Measurements from ENCODE around the gene GSX1. TPM values are rescaled to one million over a fixed set of nuclear protein-coding genes. Genes with fewer than 3 reads are reported as not detected.

GSX1 gene
- total and polyA plus RNA-seq, 2 of the 4 experiments (the other 2 are of a cell fraction) = not detected

DNA sequence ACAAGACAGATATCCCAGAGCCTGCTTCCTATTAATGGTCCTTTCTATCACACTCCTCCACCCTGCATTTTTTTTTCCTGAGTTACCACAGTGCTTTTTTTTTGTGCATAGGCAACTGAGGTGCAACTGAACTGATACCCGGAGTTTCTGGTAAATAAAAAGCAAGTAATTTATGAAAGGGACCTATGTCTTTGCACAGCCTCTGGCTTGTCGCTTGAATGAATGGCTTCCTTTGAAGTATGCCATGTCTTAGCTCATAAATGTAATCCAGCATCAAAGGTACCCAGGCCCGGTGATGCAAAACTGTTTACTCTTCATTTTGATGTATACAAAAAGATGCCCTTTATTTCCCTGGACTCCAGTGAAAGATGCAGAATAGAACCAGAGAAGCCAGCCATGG lies 31.8 kb downstream of the GSX1 start:
- ChIA-PET POLR2A (ENCODE audit: unreplicated experiment) (interaction anchor here (0.6 kb wide), 1 partner anchor 35 kb away, joined by 5 read pairs; no protein-coding TSS in a partner anchor), CTCF (interaction anchor here (1.2 kb wide), 1 partner anchor 462 kb away, joined by 3 read pairs; no protein-coding TSS in a partner anchor)
- ATAC-seq (ENCODE audit: low read depth) = no peak
- no peak overlapping the region for H3K56ac ChIP-seq (ENCODE audit: extremely low read depth, insufficient read depth, low read length)
- H4K20me1 ChIP-seq (ENCODE audit: insufficient read depth, low read length) = no peaks in the 10 kb centered on the region
- H2BK5ac ChIP-seq (ENCODE audit: low read depth, low read length, poor library complexity, severe bottlenecking) = no peak overlapping the region
- no peak overlapping the region for H3K4me3 ChIP-seq (ENCODE audit: insufficient read depth, low read depth, low read length)
- no peaks in the 10 kb centered on the region for H3K4me1 ChIP-seq (ENCODE audit: control insufficient read depth, insufficient read depth, low read length)
- no peak overlapping the region for H4K5ac ChIP-seq (ENCODE audit: low read depth, low read length)
- 0% methylated on average over 2 of the region's 3 CpGs; no CpG with 5 or more reads in 1 of the 2 experiments for WGBS, 2 experiments (ENCODE audit: extremely low coverage in 2 of 2, insufficient read length in 1 of 2)
- no peaks in the 10 kb centered on the region for H3K9me3 ChIP-seq (ENCODE audit: control insufficient read depth, insufficient read depth, low read length)
- H3K27ac ChIP-seq (ENCODE audit: insufficient read depth, low read length) = no peak overlapping the region
- no peak overlapping the region for H3K14ac ChIP-seq (replicated peaks; ENCODE audit: low read depth, low read length)
- H2AK9ac ChIP-seq (replicated peaks; ENCODE audit: low read depth, low read length, poor library complexity) = no peak overlapping the region
- H3K23ac ChIP-seq (ENCODE audit: low read depth, low read length) = no peak overlapping the region
- dilution Hi-C loops (cut with HindIII; ENCODE audit: low sequenced_read_pairs, unreplicated experiment) = no loop called here
- no peak overlapping the region for H2BK20ac ChIP-seq (ENCODE audit: low read depth, low read length)
- no peak overlapping the region for H2BK15ac ChIP-seq (ENCODE audit: low read depth, low read length)
- intact Hi-C loops (cut with micrococcal nuclease) = loop anchor here (10.0 kb wide), 1 partner anchor 839 kb away; no protein-coding TSS in a partner anchor
- no peak overlapping the region for H2BK120ac ChIP-seq (ENCODE audit: low read depth, low read length)
- in situ Hi-C loops (cut with MboI; ENCODE audit: low sequenced_read_pairs) = no loop called here
- TF ChIP-seq, protein P1, sequence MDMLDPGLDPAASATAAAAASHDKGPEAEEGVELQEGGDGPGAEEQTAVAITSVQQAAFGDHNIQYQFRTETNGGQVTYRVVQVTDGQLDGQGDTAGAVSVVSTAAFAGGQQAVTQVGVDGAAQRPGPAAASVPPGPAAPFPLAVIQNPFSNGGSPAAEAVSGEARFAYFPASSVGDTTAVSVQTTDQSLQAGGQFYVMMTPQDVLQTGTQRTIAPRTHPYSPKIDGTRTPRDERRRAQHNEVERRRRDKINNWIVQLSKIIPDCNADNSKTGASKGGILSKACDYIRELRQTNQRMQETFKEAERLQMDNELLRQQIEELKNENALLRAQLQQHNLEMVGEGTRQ (IDR thresholded peaks at IDR 0.05; ENCODE audit: low read depth, low read length) = no peak
- TF ChIP-seq SMC3 (IDR thresholded peaks at IDR 0.05; ENCODE audit: low read depth, low read length) = no peak
- H3K4ac ChIP-seq (ENCODE audit: low read depth, low read length) = no peak overlapping the region
- H3K27me3 ChIP-seq (ENCODE audit: control insufficient read depth, insufficient read depth, low read length) = peaks cover 42% of the 10 kb centered on the region
- no peak overlapping the region for H2AFZ ChIP-seq (replicated peaks; ENCODE audit: low read length, poor library complexity)
- no peak overlapping the region for H3K18ac ChIP-seq (ENCODE audit: low read depth, low read length)
- no peak overlapping the region for H2AK5ac ChIP-seq (ENCODE audit: low read depth, low read length)
- no peak overlapping the region for H4K8ac ChIP-seq (ENCODE audit: low read depth in 2 of 2, low read length in 2 of 2)
- DNase-seq = no peak
- no peaks in the 10 kb centered on the region for H3K79me1 ChIP-seq (ENCODE audit: low read depth in 1 of 2, low read length in 2 of 2)
- H3K9me1 ChIP-seq (ENCODE audit: insufficient read depth, low read length) = no peaks in the 10 kb centered on the region
- H3K4me2 ChIP-seq (ENCODE audit: low read depth, low read length) = no peak overlapping the region
- no peaks in the 10 kb centered on the region for H3K36me3 ChIP-seq (ENCODE audit: control insufficient read depth, insufficient read depth, low read length)
- no peak overlapping the region for H3K9ac ChIP-seq (ENCODE audit: low read depth, low read length)
- no TSS peak for BruUV-seq (replicated peaks)
- H4K91ac ChIP-seq (ENCODE audit: insufficient read depth, low read depth, low read length) = no peak overlapping the region

Data from IMR-90 (cell line).